HG03558 (cell line): ENCODE measurements around the gene TNFRSF1A.
"Not testable (repeated sequence)": the region's sequence is repeated elsewhere in the genome, so short reads cannot be mapped to it uniquely, and the experiment has no call there.

Experiments
- ATAC-seq: cut with Tn5 transposase; IDR thresholded peaks from one replicate; pipeline ENCODE4 v1.9.1; 2021; ENCODE audit warnings: moderate number of reproducible peaks; ENCODE audit not compliant: unreplicated experiment; ENCODE audit errors: extremely low read depth

The TNFRSF1A gene

GRCh38 chr12:6340745-6341416, 995 bp downstream of the TNFRSF1A start:
- ATAC-seq: no peak

- no peak for ATAC-seq
Observed at GRCh38 chr12:6340032-6340638, 1.7 kb downstream of the TNFRSF1A start.

GRCh38 chr12:6338955-6339354, 2.9 kb downstream of the TNFRSF1A start:
- ATAC-seq: no peak

GRCh38 chr12:6338536-6338935, 3.3 kb downstream of the TNFRSF1A start:
- ATAC-seq: not testable (repeated sequence)

GRCh38 chr12:6337958-6338433, 3.9 kb downstream of the TNFRSF1A start:
- no peak for ATAC-seq

GRCh38 chr12:6336889-6337853, 4.7 kb downstream of the TNFRSF1A start:
- ATAC-seq: no peak

- ATAC-seq: no peak
Observed at GRCh38 chr12:6336079-6336888, 5.6 kb downstream of the TNFRSF1A start.

GRCh38 chr12:6335451-6336078, 6.3 kb downstream of the TNFRSF1A start:
- no peak for ATAC-seq

GRCh38 chr12:6334940-6335450, 6.9 kb downstream of the TNFRSF1A start:
- ATAC-seq: no peak

- ATAC-seq: no peak
Observed at GRCh38 chr12:6334359-6334758, 7.5 kb downstream of the TNFRSF1A start.

- ATAC-seq: no peak
Observed at GRCh38 chr12:6333566-6333965, 8.3 kb downstream of the TNFRSF1A start.

- no peak for ATAC-seq
Observed at GRCh38 chr12:6333029-6333428, 8.8 kb downstream of the TNFRSF1A start.

GRCh38 chr12:6332459-6332858, 9.4 kb downstream of the TNFRSF1A start:
- no peak for ATAC-seq

- no peak for ATAC-seq
Observed at GRCh38 chr12:6330999-6331714, 10.7 kb downstream of the TNFRSF1A start.

GRCh38 chr12:6330192-6330591, 11.7 kb downstream of the TNFRSF1A start:
- no peak for ATAC-seq

- ATAC-seq: no peak
Observed at GRCh38 chr12:6329703-6330064, 12.2 kb downstream of the TNFRSF1A start.

GRCh38 chr12:6328945-6329702, 12.8 kb downstream of the TNFRSF1A start:
- no peak for ATAC-seq
